Glomerular visceral epithelial cell (primary cell): Measurements from ENCODE around the gene METTL13.

Source experiments
- DNase-seq: peaks from one replicate; pipeline ENCODE4 v3.0.0-alpha.2; 2016; ENCODE audit errors: extremely low spot score

METTL13 gene

DNA sequence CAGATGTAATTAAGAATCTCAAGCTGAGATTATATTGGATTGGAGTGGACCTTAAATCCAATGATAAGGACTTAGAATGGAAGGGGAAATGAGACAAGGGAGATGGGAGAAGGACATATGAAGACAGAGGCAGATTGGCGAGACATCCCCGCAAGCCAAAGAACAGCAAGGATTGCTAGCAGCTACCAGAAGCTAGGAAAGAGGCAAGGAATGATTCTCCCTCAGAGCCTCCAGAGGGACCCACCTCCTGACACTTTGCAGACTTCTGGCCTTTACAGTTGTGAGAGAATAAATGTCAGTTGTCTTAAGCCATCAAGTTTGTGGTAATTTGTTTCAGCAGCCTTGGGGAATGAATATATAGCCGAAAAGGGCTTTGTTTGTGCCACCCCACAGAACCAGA, 20.7 kb downstream of the METTL13 start:
- no peak for DNase-seq

GRCh38 chr1:171803045-171803444, 21.6 kb downstream of the METTL13 start:
- no peak for DNase-seq

GRCh38 chr1:171803461-171804022, 22.1 kb downstream of the METTL13 start:
- DNase-seq = no peak

- peak; percentile 31 for DNase-seq
Measured at GRCh38 chr1:171805395-171806115, 24.1 kb downstream of the METTL13 start.

DNA sequence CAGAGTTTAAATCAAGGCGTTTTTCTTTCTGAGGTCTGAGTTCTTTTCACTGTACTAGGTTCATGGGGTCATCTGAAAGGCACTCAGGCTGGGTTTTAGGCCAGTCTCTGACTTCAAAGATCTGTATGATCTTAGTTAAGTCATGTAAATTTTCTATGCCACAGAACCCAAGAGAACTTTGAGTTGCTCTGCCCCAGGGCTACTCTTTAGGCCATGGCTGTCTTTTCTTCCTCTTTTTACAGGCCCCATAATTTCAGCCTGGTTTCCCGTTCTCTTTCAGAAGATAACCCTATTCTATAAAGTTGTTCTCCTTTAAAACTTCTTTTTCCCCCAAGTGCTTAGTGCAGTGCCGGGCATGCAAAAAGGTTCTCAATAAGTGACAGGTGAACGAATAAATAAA, 26.1 kb downstream of the METTL13 start:
- DNase-seq = no peak

- DNase-seq = no peak
Measured at GRCh38 chr1:171809834-171810233, 28.4 kb downstream of the METTL13 start.

- DNase-seq = no peak
Measured at GRCh38 chr1:171811672-171812071, 30.2 kb downstream of the METTL13 start.

- DNase-seq = no peak
Measured at GRCh38 chr1:171814692-171815091, 33.2 kb downstream of the METTL13 start.

DNA sequence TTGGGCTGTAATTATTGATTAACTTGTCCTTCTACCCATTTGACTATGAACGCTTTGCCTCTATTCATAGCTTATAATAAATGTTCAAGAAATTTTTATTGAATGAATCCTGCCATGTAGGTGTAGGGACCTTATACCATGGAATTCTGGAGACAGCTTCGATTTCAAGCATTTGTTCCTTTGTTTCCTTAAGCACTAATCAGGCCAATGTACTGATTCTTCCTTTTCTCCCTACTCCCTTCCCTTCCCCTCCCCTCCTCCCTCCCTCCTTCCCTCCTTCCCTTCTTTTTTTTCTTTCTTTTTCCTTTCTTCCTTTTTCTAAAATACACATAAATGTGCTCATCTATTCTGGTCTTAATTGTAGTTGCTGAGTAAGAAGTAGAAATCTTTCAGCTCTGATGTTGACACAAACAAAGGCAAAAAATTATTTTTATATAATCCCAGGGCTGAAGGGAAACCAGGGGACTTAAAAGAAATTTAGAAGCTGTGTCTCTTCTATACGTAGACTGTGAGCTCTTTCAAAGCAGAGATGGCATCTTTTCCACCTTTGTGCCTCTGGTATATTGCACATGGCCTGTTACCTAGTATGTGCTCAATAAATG, 34.9 kb downstream of the METTL13 start:
- no peak for DNase-seq

DNA sequence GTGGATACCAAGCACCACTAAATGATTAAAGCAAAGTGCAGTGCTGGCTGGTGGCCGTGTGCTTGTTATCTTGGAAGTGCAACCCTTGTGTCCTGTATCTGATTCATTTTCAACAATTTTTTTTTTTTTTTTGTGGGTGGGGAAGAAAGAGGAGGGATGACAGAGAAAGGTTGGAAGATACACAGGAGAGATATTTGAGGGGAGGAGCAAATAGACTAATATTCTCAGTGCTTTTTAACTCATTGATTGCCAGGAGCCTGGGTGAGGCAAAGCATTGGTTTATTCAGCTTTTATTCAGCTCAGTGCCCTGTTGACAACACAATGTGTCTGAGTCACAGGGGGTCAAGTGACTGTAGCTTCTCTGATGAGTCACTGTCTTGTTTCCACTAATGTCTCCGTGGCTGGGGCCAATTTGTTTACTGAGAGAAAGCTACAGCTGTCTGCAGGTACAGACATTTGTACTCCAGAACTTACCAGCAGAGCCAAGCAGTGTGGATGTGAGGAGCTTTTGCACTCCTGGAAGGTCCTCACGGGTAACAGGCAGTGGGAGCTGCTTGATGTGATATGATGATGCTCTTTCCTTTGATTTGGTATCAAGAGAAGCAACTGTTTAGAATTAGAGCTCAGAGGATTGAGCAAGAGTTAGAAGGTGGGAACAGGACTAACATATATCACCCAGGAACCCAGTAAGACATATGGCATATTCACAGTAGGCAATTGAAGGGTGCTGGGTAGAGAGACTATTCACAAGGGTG, 36.2 kb downstream of the METTL13 start:
- peak; percentile 73 for DNase-seq

GRCh38 chr1:171819946-171820345, 38.5 kb downstream of the METTL13 start:
- DNase-seq = no peak

DNA sequence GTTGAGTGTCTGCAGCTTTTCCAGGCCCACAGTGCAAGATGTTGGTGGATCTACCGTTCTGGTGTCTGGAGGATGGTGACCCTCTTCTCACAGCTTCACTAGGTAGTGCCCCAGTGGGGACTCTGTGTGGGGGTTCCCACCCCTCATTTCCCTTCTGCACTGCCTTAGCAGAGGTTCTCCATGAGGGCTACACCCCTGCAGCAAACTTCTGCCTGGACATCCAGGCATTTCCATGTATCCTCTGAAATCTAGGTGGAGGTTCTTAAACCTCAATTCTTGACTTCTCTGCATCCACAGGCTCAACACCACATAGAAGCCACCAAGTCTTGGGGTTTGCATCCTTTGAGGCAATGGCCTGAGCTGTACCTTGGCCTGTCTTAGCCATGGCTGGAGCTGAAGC, 45.5 kb downstream of the METTL13 start:
- no peak for DNase-seq

GRCh38 chr1:171828794-171829193, 47.3 kb downstream of the METTL13 start:
- DNase-seq = no peak

- DNase-seq = no peak
Measured at GRCh38 chr1:171833091-171833825, 51.8 kb downstream of the METTL13 start.

DNA sequence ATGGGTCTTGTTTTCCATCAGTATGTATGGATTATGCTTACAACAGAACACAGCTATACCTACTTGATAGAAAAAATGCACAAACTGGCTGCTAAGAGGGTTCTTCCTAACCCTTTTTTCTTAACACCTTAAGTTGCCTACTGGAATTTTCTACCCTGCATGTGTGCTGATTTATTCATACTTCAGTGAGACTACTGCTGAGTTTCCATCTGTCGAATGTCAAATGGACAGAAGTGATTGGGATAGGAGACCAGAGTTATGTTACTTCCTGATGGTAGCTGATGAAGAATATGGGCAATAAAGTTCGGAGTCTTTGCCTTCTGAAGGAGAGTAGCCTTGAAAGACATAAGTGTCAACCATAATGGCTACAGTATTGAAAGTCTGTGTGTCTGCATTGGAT, 53.4 kb downstream of the METTL13 start:
- no peak for DNase-seq

DNA sequence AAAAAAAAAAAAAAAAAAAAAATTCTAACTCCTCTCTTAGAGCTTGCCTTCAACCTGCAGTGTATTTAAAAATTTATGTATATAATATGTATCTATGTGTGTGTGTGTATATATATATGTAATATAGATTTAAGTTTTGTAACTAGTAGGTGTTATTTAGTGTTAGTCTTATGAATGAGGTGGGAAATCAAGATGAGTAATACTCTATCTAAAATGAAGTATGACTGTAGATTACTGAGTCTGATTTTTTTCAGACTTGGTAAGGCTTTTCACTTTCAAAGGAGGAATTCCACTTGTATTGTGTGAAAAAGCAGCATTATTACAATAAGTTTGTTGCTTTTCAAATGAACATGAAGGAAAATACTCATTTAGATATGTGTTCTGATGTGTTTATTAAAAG, 54.4 kb downstream of the METTL13 start:
- DNase-seq = no peak

- peak; percentile 89 for DNase-seq
Measured at GRCh38 chr1:171841050-171841910, 59.8 kb downstream of the METTL13 start, which contains the start of gene DNM3. Gene DNM3 (plus strand): TSS chr1:171841498. CDS start chr1:171841657, 159 bp downstream.

DNA sequence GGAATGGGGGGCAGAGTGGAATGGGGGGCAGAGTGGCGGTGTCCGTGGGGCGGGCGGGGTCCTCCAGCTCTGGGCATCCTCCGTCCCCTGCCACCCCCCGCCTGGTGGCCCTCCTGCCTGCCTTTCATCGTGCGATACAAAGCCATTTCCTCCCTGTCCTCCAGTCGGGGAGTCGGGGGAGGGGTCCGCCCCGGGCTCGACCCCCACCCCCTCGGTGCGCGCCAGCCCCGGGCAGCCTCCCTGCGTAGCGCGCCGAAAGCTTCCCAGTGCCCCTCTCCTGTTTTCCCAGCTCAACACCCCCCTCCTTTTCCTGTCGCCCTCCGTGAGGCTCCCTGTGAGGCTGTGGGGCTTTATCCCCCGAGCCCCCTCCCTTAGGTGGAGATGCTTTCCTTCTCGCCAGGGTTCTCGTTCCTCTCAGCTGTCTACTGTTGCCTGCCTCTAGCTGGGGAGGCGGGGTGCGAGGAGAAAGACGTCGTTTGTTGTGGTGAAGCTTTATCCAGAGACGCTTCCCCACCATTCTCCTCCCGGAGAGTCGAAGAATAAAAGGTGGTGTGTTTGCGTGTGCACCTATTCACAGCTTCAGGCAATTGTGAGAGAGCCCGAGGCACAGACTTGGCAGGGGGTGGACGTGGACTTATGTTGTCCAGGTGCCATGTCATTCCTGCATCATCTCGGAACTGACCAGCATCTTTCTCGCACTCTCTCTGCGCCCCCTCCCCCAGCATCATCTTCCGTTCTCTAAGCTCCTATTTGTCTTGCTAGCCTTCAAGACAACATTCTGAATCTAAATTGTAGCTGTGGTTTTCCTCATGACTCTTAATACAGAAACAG, 60.7 kb downstream of the METTL13 start:
- DNase-seq = peak; percentile 22

GRCh38 chr1:171844381-171844780, 62.9 kb downstream of the METTL13 start:
- no peak for DNase-seq

DNA sequence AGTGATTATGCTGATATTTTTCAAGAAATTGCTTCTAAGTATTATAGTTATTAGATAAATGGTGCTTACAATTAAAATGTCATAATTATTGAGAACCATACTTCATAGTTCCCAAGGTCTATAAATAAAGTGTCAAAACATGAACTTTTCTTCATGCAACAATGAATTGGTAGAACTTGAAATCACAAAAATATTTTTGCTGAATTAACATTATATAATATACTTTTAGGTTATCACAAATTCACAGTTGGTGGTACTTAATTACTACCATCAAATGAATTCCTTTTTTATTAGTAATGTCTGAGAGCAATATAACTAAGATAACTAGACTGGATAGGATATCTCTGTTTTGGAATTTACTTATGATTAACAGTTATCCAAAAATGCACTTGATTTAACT, 64.5 kb downstream of the METTL13 start:
- no peak for DNase-seq
